CD14-positive monocyte (primary cell): Measurements from ENCODE around the gene TMCO4. TPM values are rescaled to one million over a fixed set of nuclear protein-coding genes. Genes with fewer than 3 reads are reported as not detected.

Experiments
- DNase-seq, 3 donors: peaks; one replicate each; pipeline ENCODE4 v3.0.0-alpha.2; 2011 to 2022
- H2AFZ ChIP-seq: 2 replicates; pipeline ENCODE4 v1.6.0; 2012; ENCODE audit warnings: mild to moderate bottlenecking, low read depth, low read length, inconsistent platforms; ENCODE audit not compliant: insufficient read depth, poor library complexity, severe bottlenecking
- H3K27ac ChIP-seq, 2 donors: 1 replicate in 1 of 2; 2 replicates in 1 of 2; pipeline ENCODE4 v1.5.1; 2012 to 2013; ENCODE audit warnings: low read length in 2 of 2, control low read depth in 1 of 2, inconsistent platforms in 1 of 2, low read depth in 1 of 2, mild to moderate bottlenecking in 1 of 2
- H3K27me3 ChIP-seq, 2 donors: one replicate each; pipeline versions ENCODE4 v1.6.0 to v1.6.1; 2011 to 2013; ENCODE audit warnings: low read length in 2 of 2; ENCODE audit not compliant: control insufficient read depth in 2 of 2, insufficient read depth in 2 of 2
- H3K36me3 ChIP-seq, 2 donors: replicated peaks in 1 of 2; 1 replicate in 1 of 2; 2 replicates in 1 of 2; pipeline versions ENCODE4 v1.5.1 to v1.6.1; 2012 to 2013; ENCODE audit warnings: low read length in 2 of 2, control low read depth in 1 of 2, inconsistent platforms in 1 of 2, mild to moderate bottlenecking in 1 of 2; ENCODE audit not compliant: insufficient read depth in 2 of 2, control insufficient read depth in 1 of 2
- H3K4me1 ChIP-seq, 2 donors: 1 replicate in 1 of 2; 2 replicates in 1 of 2; pipeline versions ENCODE4 v1.5.1 to v1.6.1; 2012 to 2013; ENCODE audit warnings: low read length in 2 of 2, control low read depth in 1 of 2, inconsistent platforms in 1 of 2, mild to moderate bottlenecking in 1 of 2, moderate library complexity in 1 of 2; ENCODE audit not compliant: insufficient read depth in 2 of 2, control insufficient read depth in 1 of 2
- H3K4me2 ChIP-seq: replicated peaks from 2 replicates; pipeline ENCODE3; 2012; ENCODE audit warnings: low read length, moderate library complexity, mild to moderate bottlenecking; ENCODE audit not compliant: poor library complexity, severe bottlenecking; ENCODE audit errors: extremely low read depth
- H3K4me3 ChIP-seq, 3 experiments: fragments of 200-600 bp in 1 of 3; sonication (generic) in 1 of 3; replicated peaks in 1 of 3; 1 replicate in 2 of 3; 2 replicates in 1 of 3; pipeline ENCODE4 v1.5.1; 2011 to 2013; ENCODE audit warnings: low read length in 3 of 3, mild to moderate bottlenecking in 3 of 3, control low read depth in 2 of 3, low read depth in 2 of 3, inconsistent platforms in 1 of 3, moderate library complexity in 1 of 3
- H3K79me2 ChIP-seq: 2 replicates; pipeline ENCODE4 v1.6.0; 2012; ENCODE audit warnings: mild to moderate bottlenecking, control low read depth, inconsistent platforms, low read length, moderate library complexity; ENCODE audit not compliant: insufficient read depth
- H3K9ac ChIP-seq: 2 replicates; pipeline ENCODE4 v1.6.0; 2017; ENCODE audit warnings: low read length, mild to moderate bottlenecking; ENCODE audit not compliant: insufficient read depth, poor library complexity, severe bottlenecking
- H3K9me3 ChIP-seq, 2 donors: replicated peaks in 1 of 2; 1 replicate in 1 of 2; 2 replicates in 1 of 2; pipeline versions ENCODE4 v1.5.1 to v1.6.1; 2012 to 2013; ENCODE audit warnings: low read length in 2 of 2, control low read depth in 1 of 2; ENCODE audit not compliant: control insufficient read depth in 1 of 2, insufficient read depth in 1 of 2
- H4K20me1 ChIP-seq: 2 replicates; pipeline ENCODE4 v1.6.0; 2012; ENCODE audit warnings: mild to moderate bottlenecking, low read length, control low read depth, moderate library complexity; ENCODE audit not compliant: insufficient read depth
- H3K27ac Mint-ChIP-seq, 7 donors: one replicate each; pipeline ENCODE4 v1.8.0; 2020; ENCODE audit warnings: mild to moderate bottlenecking in 7 of 7, mixed read lengths in 7 of 7, moderate library complexity in 6 of 7, inconsistent platforms in 2 of 7
- H3K27me3 Mint-ChIP-seq, 3 donors: one replicate each; pipeline ENCODE4 v1.8.0; 2021 to 2022; ENCODE audit warnings: low read depth in 3 of 3, mild to moderate bottlenecking in 3 of 3, mixed read lengths in 3 of 3, moderate library complexity in 3 of 3, inconsistent platforms in 1 of 3
- H3K36me3 Mint-ChIP-seq, 2 donors: one replicate each; pipeline ENCODE4 v1.8.0; 2020; ENCODE audit warnings: mixed read lengths in 2 of 2, inconsistent platforms in 1 of 2, mild to moderate bottlenecking in 1 of 2
- H3K4me1 Mint-ChIP-seq: one replicate; pipeline ENCODE4 v1.8.0; 2020; ENCODE audit warnings: mild to moderate bottlenecking, mixed read lengths
- H3K4me3 Mint-ChIP-seq, 2 donors: one replicate each; pipeline ENCODE4 v1.8.0; 2020; ENCODE audit warnings: mild to moderate bottlenecking in 2 of 2, mixed read lengths in 2 of 2, moderate library complexity in 1 of 2
- H3K9me3 Mint-ChIP-seq, 7 donors: one replicate each; pipeline ENCODE4 v1.8.0; 2020 to 2022; ENCODE audit warnings: mixed read lengths in 7 of 7, mild to moderate bottlenecking in 6 of 7, moderate library complexity in 6 of 7, inconsistent platforms in 2 of 7
- CTCF ChIP-seq: fragments of 200-600 bp; IDR thresholded peaks from one replicate; pipeline ENCODE4 v1.8.0; 2022; ENCODE audit warnings: antibody characterized with exemption, mild to moderate bottlenecking
- WGBS: methylation state at CpG from one replicate; pipeline ENCODE4 v1.1.5; 2013; ENCODE audit warnings: missing lambda C conversion rate; ENCODE audit not compliant: insufficient coverage; 5-methylcytosine and 5-hydroxymethylcytosine counted together
- intact Hi-C, 2 donors: fragments of 100-400 bp; cut with micrococcal nuclease; formaldehyde crosslinking; loops; one replicate each; pipeline versions ENCODE4 v1.15.0 to v1.15.1; 2023
- polyA plus RNA-seq, 3 donors: library from polyadenylated mRNA; depleted of rRNA in 1 of 3; unstranded in 2 of 3; stranded (reverse) in 1 of 3; fragments of 300-500 nt in 2 of 3; fragments of >200 nt in 1 of 3; fragmentation: Illumina TruSeq in 2 of 3; gene quantifications; 1 replicate in 2 of 3; 2 replicates in 1 of 3; pipeline ENCODE4 v1.2.3, GENCODE V29; 2012 to 2021

The TMCO4 gene
- polyA plus RNA-seq, 3 donors: 6.9 to 10.1 (median 7.9) TPM

- H3K27me3 ChIP-seq: no peaks in the 10 kb centered on the region
- 96% methylated on average over 6 of the region's 9 CpGs for WGBS
- no peak overlapping the region for H2AFZ ChIP-seq
- no peak for TF ChIP-seq CTCF
- intact Hi-C loops: no loop called here
- H3K9ac ChIP-seq: no peak overlapping the region
- no peak overlapping the region for H3K27ac Mint-ChIP-seq
- no peaks in the 10 kb centered on the region for H3K4me1 ChIP-seq
- H3K4me2 ChIP-seq: no peak overlapping the region
- H3K4me3 Mint-ChIP-seq: no peak overlapping the region
- H3K36me3 Mint-ChIP-seq: peaks cover 46 to 60% of the 10 kb centered on the region in 2 donors
- no peaks in the 10 kb centered on the region for H3K4me1 Mint-ChIP-seq
- no peak overlapping the region for H3K4me3 ChIP-seq
- no peaks in the 10 kb centered on the region for H3K9me3 ChIP-seq
- H3K79me2 ChIP-seq: no peaks in the 10 kb centered on the region
- peaks cover 13 to 71% of the 10 kb centered on the region in 2 donors for H3K36me3 ChIP-seq
- no peak overlapping the region for H3K27ac ChIP-seq
- H3K27me3 Mint-ChIP-seq: peaks cover 0 to 4% (median 0%) of the 10 kb centered on the region in 3 donors
- H4K20me1 ChIP-seq: no peaks in the 10 kb centered on the region
- peaks cover 0 to 2% (median 0%) of the 10 kb centered on the region in 7 donors for H3K9me3 Mint-ChIP-seq
- no peak for DNase-seq
Measured at GRCh38 chr1:19752083-19752696, 47.5 kb downstream of the TMCO4 start.

GRCh38 chr1:19750882-19751276, 48.8 kb downstream of the TMCO4 start:
- H3K36me3 Mint-ChIP-seq: peaks cover 57 to 68% of the 10 kb centered on the region in 2 donors
- 100% methylated on average over 2 of the region's 3 CpGs for WGBS
- H3K36me3 ChIP-seq: peaks cover 20 to 81% of the 10 kb centered on the region in 2 donors

More at GRCh38 chr1:19750882-19751276, 48.8 kb downstream of the TMCO4 start:
- Histone ChIP-seq H3K9ac (no peak overlapping the region), H4K20me1 (no peaks in the 10 kb centered on the region), H3K27ac (no peak overlapping the region), H3K27me3 (no peaks in the 10 kb centered on the region), H2AFZ (no peak overlapping the region), H3K4me3 (no peak overlapping the region), H3K9me3 (no peaks in the 10 kb centered on the region), H3K79me2 (no peaks in the 10 kb centered on the region), H3K4me2 (no peak overlapping the region), H3K4me1 (no peaks in the 10 kb centered on the region)
- peaks cover 0 to 4% (median 0%) of the 10 kb centered on the region in 3 donors for H3K27me3 Mint-ChIP-seq
- no peak for TF ChIP-seq CTCF
- no peak for DNase-seq
- no peak overlapping the region for H3K27ac Mint-ChIP-seq
- H3K9me3 Mint-ChIP-seq: no peaks in the 10 kb centered on the region
- H3K4me3 Mint-ChIP-seq: no peak overlapping the region
- intact Hi-C loops: no loop called here
- no peaks in the 10 kb centered on the region for H3K4me1 Mint-ChIP-seq
